DND-41 (cell line): Measurements from ENCODE around the gene RIOK3.

Experiments used
- ATAC-seq: fragments of 200-7000 bp; cut with Tn5 transposase; 3 replicates; pipeline ENCODE4 v1.9.1; 2021; ENCODE audit warnings: low read depth; ENCODE audit not compliant: insufficient read depth
- DNase-seq: peaks from one replicate; pipeline ENCODE4 v3.0.0-alpha.2; 2020
- H2AFZ ChIP-seq: 2 replicates; pipeline ENCODE4 v1.6.0; 2012; ENCODE audit warnings: low read depth, low read length
- H3K27ac ChIP-seq: 2 replicates; pipeline ENCODE4 v1.5.1; 2012; ENCODE audit warnings: low read length, inconsistent platforms
- H3K27me3 ChIP-seq: fragments of 200-600 bp; sonication (generic); 2 replicates; pipeline ENCODE4 v1.6.0; 2012; ENCODE audit warnings: low read length, mild to moderate bottlenecking, inconsistent platforms; ENCODE audit not compliant: insufficient read depth, poor library complexity
- H3K36me3 ChIP-seq: 2 replicates; pipeline ENCODE4 v1.5.1; 2012; ENCODE audit warnings: low read length, inconsistent platforms; ENCODE audit not compliant: insufficient read depth
- H3K4me1 ChIP-seq: 2 replicates; pipeline ENCODE4 v1.5.1; 2012; ENCODE audit warnings: mild to moderate bottlenecking, low read length; ENCODE audit not compliant: insufficient read depth
- H3K4me2 ChIP-seq: 2 replicates; pipeline ENCODE4 v1.6.0; 2012; ENCODE audit warnings: mild to moderate bottlenecking, moderate library complexity, low read length, inconsistent platforms; ENCODE audit not compliant: insufficient read depth
- H3K4me3 ChIP-seq, 2 experiments: fragments of 200-600 bp in 1 of 2; shearing (Covaris generic) in 1 of 2; 2 replicates each; pipeline ENCODE4 v1.5.1; 2012 to 2016; ENCODE audit warnings: inconsistent platforms in 2 of 2, low read length in 2 of 2, mild to moderate bottlenecking in 2 of 2, low read depth in 1 of 2, moderate library complexity in 1 of 2
- H3K79me2 ChIP-seq: 2 replicates; pipeline ENCODE4 v1.6.0; 2012; ENCODE audit warnings: low read length, inconsistent platforms; ENCODE audit not compliant: insufficient read depth
- H3K9ac ChIP-seq: 2 replicates; pipeline ENCODE4 v1.6.0; 2012; ENCODE audit warnings: low read depth, mild to moderate bottlenecking, inconsistent platforms, low read length, moderate library complexity
- H3K9me3 ChIP-seq: 2 replicates; pipeline ENCODE4 v1.5.1; 2012; ENCODE audit warnings: low read length, moderate library complexity, mild to moderate bottlenecking, inconsistent platforms; ENCODE audit not compliant: insufficient read depth, severe bottlenecking
- H4K20me1 ChIP-seq: 2 replicates; pipeline ENCODE4 v1.6.0; 2012; ENCODE audit warnings: low read length; ENCODE audit not compliant: insufficient read depth
- CTCF ChIP-seq: IDR thresholded peaks from 2 replicates; pipeline ENCODE4 v1.5.1; 2012; ENCODE audit warnings: borderline replicate concordance, low read length, moderate library complexity, mild to moderate bottlenecking; ENCODE audit not compliant: poor library complexity, severe bottlenecking; ENCODE audit errors: extremely low read depth
- EZH2 ChIP-seq: IDR thresholded peaks from 3 replicates; pipeline ENCODE4 v1.6.1; 2012; ENCODE audit warnings: borderline replicate concordance, low read depth, mild to moderate bottlenecking, moderate library complexity, low read length, inconsistent platforms; ENCODE audit not compliant: severe bottlenecking

Gene RIOK3

DNA sequence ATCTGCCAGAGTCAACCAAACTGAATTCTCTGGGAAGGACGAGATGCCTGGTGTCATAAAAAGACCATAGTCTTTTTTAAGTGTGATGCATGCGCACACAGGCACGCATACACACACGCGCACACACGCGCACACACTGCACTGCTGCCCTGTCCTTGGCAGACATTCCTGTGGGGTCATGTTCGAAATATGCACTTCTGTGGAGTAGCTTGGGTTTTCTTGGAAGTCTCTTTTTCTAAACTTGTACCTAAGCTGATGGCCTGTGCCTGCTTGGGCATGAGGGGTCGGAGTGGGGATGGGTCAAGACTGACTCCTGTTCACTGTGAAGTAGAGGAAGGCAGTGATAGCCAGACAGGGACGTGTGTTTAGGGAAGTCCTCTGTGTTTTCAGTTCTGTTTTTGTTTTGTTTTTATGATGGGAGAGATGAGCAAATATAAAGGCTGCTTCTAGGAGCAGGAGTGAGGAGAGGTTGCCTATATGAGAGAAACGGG is 46.2 kb downstream of the RIOK3 start:
- Histone ChIP-seq H3K9ac (no peak overlapping the region), H3K27me3 (no peaks in the 10 kb centered on the region), H3K27ac (no peak overlapping the region), H3K4me3 (no peak overlapping the region), H3K9me3 (no peaks in the 10 kb centered on the region), H3K4me2 (no peak overlapping the region), H2AFZ (peak overlapping the region; percentile 59), H3K4me1 (peaks cover 22% of the 10 kb centered on the region), H3K36me3 (no peaks in the 10 kb centered on the region), H4K20me1 (no peaks in the 10 kb centered on the region), H3K79me2 (peaks cover 10% of the 10 kb centered on the region)
- ATAC-seq (no peak), DNase-seq (no peak)
- TF ChIP-seq EZH2 (no peak), CTCF (no peak)

DNA sequence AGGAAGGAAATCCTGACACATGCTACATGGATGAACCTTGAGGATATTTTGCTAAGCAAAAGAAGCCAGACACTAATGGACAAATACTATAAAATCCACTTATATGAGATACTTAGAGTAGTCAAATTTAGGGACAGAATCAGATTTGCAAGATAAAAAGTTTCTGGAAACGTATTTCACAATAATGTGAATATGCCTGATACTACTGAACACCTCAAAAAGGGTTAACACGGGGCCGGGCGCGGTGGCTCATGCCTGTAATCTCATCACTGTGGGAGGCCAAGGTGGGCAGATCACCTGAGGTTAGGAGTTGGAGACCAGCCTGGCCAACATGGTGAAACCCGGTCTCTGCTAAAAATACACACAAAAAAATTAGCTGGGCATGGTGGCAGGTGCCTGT is 48.5 kb downstream of the RIOK3 start:
- H4K20me1 ChIP-seq: peaks cover 9% of the 10 kb centered on the region; the same call in 1 of the 2 replicates
- TF ChIP-seq CTCF: no peak
- TF ChIP-seq EZH2: no peak
- peaks cover 10% of the 10 kb centered on the region for H3K36me3 ChIP-seq
- no peak overlapping the region for H3K27ac ChIP-seq
- no peaks in the 10 kb centered on the region for H3K27me3 ChIP-seq
- no peak for DNase-seq
- H3K4me2 ChIP-seq: no peak overlapping the region
- H3K79me2 ChIP-seq: peaks cover 30% of the 10 kb centered on the region
- H3K4me1 ChIP-seq: peaks cover 44% of the 10 kb centered on the region
- H2AFZ ChIP-seq: no peak overlapping the region
- no peak overlapping the region for H3K9ac ChIP-seq
- H3K9me3 ChIP-seq: no peaks in the 10 kb centered on the region
- H3K4me3 ChIP-seq: no peak overlapping the region
- ATAC-seq: no peak

DNA sequence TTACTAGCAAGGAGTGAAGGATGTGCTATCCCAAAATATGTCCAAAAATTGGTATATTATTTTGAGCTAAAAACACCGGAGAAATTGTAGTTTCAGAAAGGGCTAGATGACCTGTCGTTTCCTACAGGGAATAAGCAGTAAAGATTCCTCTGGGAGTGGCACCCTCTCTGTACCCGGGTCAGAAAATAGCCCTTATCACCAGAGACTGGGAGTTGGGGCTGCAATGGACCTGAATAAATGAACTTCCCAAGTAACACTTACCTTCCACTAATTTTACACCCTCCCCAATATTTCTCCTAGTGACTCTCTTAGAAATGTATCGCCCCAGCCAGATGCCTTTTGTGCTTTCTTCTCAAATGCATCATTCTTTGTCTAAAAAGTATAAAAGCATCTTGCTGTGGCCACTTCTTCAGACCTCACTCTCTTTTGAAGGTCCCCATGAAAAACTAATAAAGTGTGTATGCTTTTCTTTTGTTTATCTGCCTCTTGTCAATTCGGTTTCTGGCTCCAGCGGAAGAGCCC is 49.5 kb downstream of the RIOK3 start:
- Histone ChIP-seq H4K20me1 (peaks cover 9% of the 10 kb centered on the region; the same call in 1 of the 2 replicates), H2AFZ (peak overlapping the region; percentile 99), H3K27ac (peak overlapping the region; percentile 96), H3K9me3 (no peaks in the 10 kb centered on the region), H3K9ac (peak overlapping the region; percentile 95), H3K4me1 (peaks cover 46% of the 10 kb centered on the region), H3K4me3 (peak overlapping the region; percentile 72 to 82), H3K36me3 (peaks cover 19% of the 10 kb centered on the region), H3K79me2 (peaks cover 36% of the 10 kb centered on the region), H3K4me2 (peak overlapping the region; percentile 90), H3K27me3 (no peaks in the 10 kb centered on the region)
- no peak for TF ChIP-seq EZH2
- TF ChIP-seq CTCF: no peak
- DNase-seq: no peak
- ATAC-seq: no peak
